WTC11 (cell line): ENCODE results near the gene MYCBPAP. TPM values are rescaled to one million over a fixed set of nuclear protein-coding genes. Genes with fewer than 3 reads are reported as not detected.

Experiments
- ATAC-seq: fragments of 200-7000 bp; cut with Tn5 transposase; 2 replicates; pipeline ENCODE4 v1.10.0; 2021; ENCODE audit warnings: mild to moderate bottlenecking, moderate library complexity
- CTCF ChIA-PET: fragments of 300-600 bp; sonication (Branson Sonifier 250); formaldehyde crosslinking; loops from one replicate; lab custom pipeline; 2021; ENCODE audit warnings: antibody characterized with exemption; lab: Charles Lee
- POLR2A ChIA-PET: fragments of 350-600 bp; sonication (Branson Sonifier 250); formaldehyde crosslinking; loops from one replicate; lab custom pipeline; 2021; ENCODE audit warnings: antibody characterized with exemption; lab: Charles Lee
- DNase-seq: peaks from one replicate; pipeline ENCODE4 v3.0.0; 2021; ENCODE audit warnings: low spot score
- H3K27ac Mint-ChIP-seq: 2 replicates; pipeline ENCODE4 v1.8.0; 2021; ENCODE audit warnings: mixed read lengths
- H3K27me3 Mint-ChIP-seq: 2 replicates; pipeline ENCODE4 v1.8.0; 2021; ENCODE audit warnings: low read depth, mild to moderate bottlenecking, moderate library complexity, mixed read lengths
- H3K36me3 Mint-ChIP-seq: 2 replicates; pipeline ENCODE4 v1.8.0; 2021; ENCODE audit warnings: mixed read lengths
- H3K4me1 Mint-ChIP-seq: 2 replicates; pipeline ENCODE4 v1.8.0; 2022; ENCODE audit warnings: mixed read lengths
- H3K4me3 Mint-ChIP-seq: 2 replicates; pipeline ENCODE4 v1.8.0; 2021; ENCODE audit warnings: mild to moderate bottlenecking, moderate library complexity, mixed read lengths
- H3K9me3 Mint-ChIP-seq: 2 replicates; pipeline ENCODE4 v1.8.0; 2021; ENCODE audit warnings: mixed read lengths
- ATF2 ChIP-seq: sonication (generic); formaldehyde crosslinking; IDR thresholded peaks from 2 replicates; pipeline ENCODE4 v1.8.1; 2022; ENCODE audit warnings: low read depth, missing genetic modification reagents, borderline replicate concordance
- CBFB ChIP-seq: sonication (generic); formaldehyde crosslinking; IDR thresholded peaks from 2 replicates; pipeline ENCODE4 v1.8.1; 2022; ENCODE audit warnings: mild to moderate bottlenecking, low read depth, missing genetic modification reagents
- ESRRA ChIP-seq: sonication (generic); formaldehyde crosslinking; IDR thresholded peaks from 2 replicates; pipeline ENCODE4 v1.8.1; 2022; ENCODE audit warnings: mild to moderate bottlenecking, missing genetic modification reagents, borderline replicate concordance
- FOXP1 ChIP-seq: sonication (generic); formaldehyde crosslinking; IDR thresholded peaks from 2 replicates; pipeline ENCODE4 v1.8.0; 2022; ENCODE audit warnings: missing genetic modification reagents, mild to moderate bottlenecking, moderate library complexity, borderline replicate concordance
- GABPB1 ChIP-seq: sonication (generic); formaldehyde crosslinking; IDR thresholded peaks from 2 replicates; pipeline ENCODE4 v1.8.1; 2023; ENCODE audit warnings: mild to moderate bottlenecking, missing genetic modification reagents
- HMGXB4 ChIP-seq: sonication (generic); formaldehyde crosslinking; IDR thresholded peaks from 2 replicates; pipeline ENCODE4 v1.8.1; 2023; ENCODE audit warnings: mild to moderate bottlenecking, moderate library complexity, missing genetic modification reagents
- IRF2 ChIP-seq: sonication (generic); formaldehyde crosslinking; IDR thresholded peaks from 2 replicates; pipeline ENCODE4 v1.8.0; 2022; ENCODE audit warnings: low read depth, missing genetic modification reagents, borderline replicate concordance
- KAT7 ChIP-seq: sonication (generic); formaldehyde crosslinking; IDR thresholded peaks from 2 replicates; pipeline ENCODE4 v1.8.1; 2023; ENCODE audit warnings: missing genetic modification reagents, mild to moderate bottlenecking, borderline replicate concordance
- NFYB ChIP-seq: sonication (generic); formaldehyde crosslinking; conservative IDR thresholded peaks from 2 replicates; pipeline ENCODE4 v1.8.0; 2022; ENCODE audit warnings: low read depth, missing genetic modification reagents
- TEAD1 ChIP-seq: sonication (generic); formaldehyde crosslinking; IDR thresholded peaks from 2 replicates; pipeline ENCODE4 v1.8.0; 2022; ENCODE audit warnings: mild to moderate bottlenecking, missing genetic modification reagents
- ZNF263 ChIP-seq: sonication (generic); formaldehyde crosslinking; IDR thresholded peaks from 2 replicates; pipeline ENCODE4 v1.8.1; 2022; ENCODE audit warnings: low read depth, mild to moderate bottlenecking, moderate library complexity, missing genetic modification reagents
- ZNF317 ChIP-seq: sonication (generic); formaldehyde crosslinking; IDR thresholded peaks from 2 replicates; pipeline ENCODE4 v1.8.1; 2023; ENCODE audit warnings: low read depth, mild to moderate bottlenecking, moderate library complexity, missing genetic modification reagents, borderline replicate concordance
- ZNF416 ChIP-seq: fragments of 250-450 bp; sonication (Bioruptor Pico); IDR thresholded peaks from 2 replicates; pipeline ENCODE4 v1.9.0; 2021; ENCODE audit warnings: mild to moderate bottlenecking, inconsistent platforms
- total RNA-seq: library from RNA; stranded (reverse); gene quantifications from 3 replicates; pipeline ENCODE4 v1.2.3, GENCODE V29; 2021
- TF ChIP-seq, protein P1 (sequence below): sonication (generic); formaldehyde crosslinking; IDR thresholded peaks from 2 replicates; pipeline ENCODE4 v1.8.0; 2023; ENCODE audit warnings: missing genetic modification reagents
- TF ChIP-seq, protein P2 (sequence below): sonication (generic); formaldehyde crosslinking; IDR thresholded peaks from 2 replicates; pipeline ENCODE4 v1.8.1; 2022; ENCODE audit warnings: missing genetic modification reagents, borderline replicate concordance
- TF ChIP-seq, protein P3 (sequence below): sonication (generic); formaldehyde crosslinking; IDR thresholded peaks from 2 replicates; pipeline ENCODE4 v1.8.0; 2023; ENCODE audit warnings: missing genetic modification reagents, mild to moderate bottlenecking, borderline replicate concordance
- TF ChIP-seq, protein P4 (sequence below): fragments of 200-600 bp; IDR thresholded peaks from 2 replicates; pipeline ENCODE4 v1.8.0; 2022; ENCODE audit warnings: antibody characterized with exemption
- TF ChIP-seq, protein P5 (sequence below): sonication (generic); formaldehyde crosslinking; IDR thresholded peaks from 2 replicates; pipeline ENCODE4 v1.8.0; 2022; ENCODE audit warnings: mild to moderate bottlenecking, missing genetic modification reagents

The MYCBPAP gene
- total RNA-seq, 1 experiment from 2014 or later, result 5.7 TPM

GRCh38 chr17:50547035-50547735 is 38.9 kb downstream of the MYCBPAP start, which contains the start of gene SPATA20:
SPATA20 (plus strand) TSS chr17:50547174; CDS start chr17:50547209, 35 bp downstream.
- H3K4me3 Mint-ChIP-seq, result peak within 1 kb of the TSS; percentile 66
- ATAC-seq, result peak; percentile 75
- ChIA-PET POLR2A (interaction anchor here (1.3 kb wide), 1 partner anchor 13 kb away, joined by 4 read pairs; no protein-coding TSS in a partner anchor), CTCF (interaction anchor here (0.6 to 2.7 kb wide), 7 partner anchors 16 to 236 kb away, joined by 3 to 25 read pairs (median 4); no protein-coding TSS in a partner anchor)
- DNase-seq, result peak; percentile 93
- no peaks in the 10 kb centered on the region for H3K36me3 Mint-ChIP-seq
- peaks cover 8% of the 10 kb centered on the region for H3K27me3 Mint-ChIP-seq
- peaks cover 19% of the 10 kb centered on the region for H3K4me1 Mint-ChIP-seq
- H3K9me3 Mint-ChIP-seq, result no peaks in the 10 kb centered on the region
- H3K27ac Mint-ChIP-seq, result no peak within 1 kb of the TSS; the same call in 1 of the 2 replicates
- TF ChIP-seq ZNF263, result peak; percentile 91
- peak; percentile 80 for TF ChIP-seq CBFB (CRISPR knock-in tag)
- peak; percentile 77 for TF ChIP-seq HMGXB4 (CRISPR knock-in tag)
- no peak for TF ChIP-seq IRF2
- TF ChIP-seq NFYB, result no peak
- TF ChIP-seq, protein P1, sequence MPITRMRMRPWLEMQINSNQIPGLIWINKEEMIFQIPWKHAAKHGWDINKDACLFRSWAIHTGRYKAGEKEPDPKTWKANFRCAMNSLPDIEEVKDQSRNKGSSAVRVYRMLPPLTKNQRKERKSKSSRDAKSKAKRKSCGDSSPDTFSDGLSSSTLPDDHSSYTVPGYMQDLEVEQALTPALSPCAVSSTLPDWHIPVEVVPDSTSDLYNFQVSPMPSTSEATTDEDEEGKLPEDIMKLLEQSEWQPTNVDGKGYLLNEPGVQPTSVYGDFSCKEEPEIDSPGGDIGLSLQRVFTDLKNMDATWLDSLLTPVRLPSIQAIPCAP, result 0 out of 2 replicates have a peak, but pooled peaks have one; percentile 13
- TF ChIP-seq, protein P2, sequence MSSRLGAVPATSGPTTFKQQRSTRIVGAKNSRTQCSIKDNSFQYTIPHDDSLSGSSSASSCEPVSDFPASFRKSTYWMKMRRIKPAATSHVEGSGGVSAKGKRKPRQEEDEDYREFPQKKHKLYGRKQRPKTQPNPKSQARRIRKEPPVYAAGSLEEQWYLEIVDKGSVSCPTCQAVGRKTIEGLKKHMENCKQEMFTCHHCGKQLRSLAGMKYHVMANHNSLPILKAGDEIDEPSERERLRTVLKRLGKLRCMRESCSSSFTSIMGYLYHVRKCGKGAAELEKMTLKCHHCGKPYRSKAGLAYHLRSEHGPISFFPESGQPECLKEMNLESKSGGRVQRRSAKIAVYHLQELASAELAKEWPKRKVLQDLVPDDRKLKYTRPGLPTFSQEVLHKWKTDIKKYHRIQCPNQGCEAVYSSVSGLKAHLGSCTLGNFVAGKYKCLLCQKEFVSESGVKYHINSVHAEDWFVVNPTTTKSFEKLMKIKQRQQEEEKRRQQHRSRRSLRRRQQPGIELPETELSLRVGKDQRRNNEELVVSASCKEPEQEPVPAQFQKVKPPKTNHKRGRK, result no peak
- TF ChIP-seq, protein P3, sequence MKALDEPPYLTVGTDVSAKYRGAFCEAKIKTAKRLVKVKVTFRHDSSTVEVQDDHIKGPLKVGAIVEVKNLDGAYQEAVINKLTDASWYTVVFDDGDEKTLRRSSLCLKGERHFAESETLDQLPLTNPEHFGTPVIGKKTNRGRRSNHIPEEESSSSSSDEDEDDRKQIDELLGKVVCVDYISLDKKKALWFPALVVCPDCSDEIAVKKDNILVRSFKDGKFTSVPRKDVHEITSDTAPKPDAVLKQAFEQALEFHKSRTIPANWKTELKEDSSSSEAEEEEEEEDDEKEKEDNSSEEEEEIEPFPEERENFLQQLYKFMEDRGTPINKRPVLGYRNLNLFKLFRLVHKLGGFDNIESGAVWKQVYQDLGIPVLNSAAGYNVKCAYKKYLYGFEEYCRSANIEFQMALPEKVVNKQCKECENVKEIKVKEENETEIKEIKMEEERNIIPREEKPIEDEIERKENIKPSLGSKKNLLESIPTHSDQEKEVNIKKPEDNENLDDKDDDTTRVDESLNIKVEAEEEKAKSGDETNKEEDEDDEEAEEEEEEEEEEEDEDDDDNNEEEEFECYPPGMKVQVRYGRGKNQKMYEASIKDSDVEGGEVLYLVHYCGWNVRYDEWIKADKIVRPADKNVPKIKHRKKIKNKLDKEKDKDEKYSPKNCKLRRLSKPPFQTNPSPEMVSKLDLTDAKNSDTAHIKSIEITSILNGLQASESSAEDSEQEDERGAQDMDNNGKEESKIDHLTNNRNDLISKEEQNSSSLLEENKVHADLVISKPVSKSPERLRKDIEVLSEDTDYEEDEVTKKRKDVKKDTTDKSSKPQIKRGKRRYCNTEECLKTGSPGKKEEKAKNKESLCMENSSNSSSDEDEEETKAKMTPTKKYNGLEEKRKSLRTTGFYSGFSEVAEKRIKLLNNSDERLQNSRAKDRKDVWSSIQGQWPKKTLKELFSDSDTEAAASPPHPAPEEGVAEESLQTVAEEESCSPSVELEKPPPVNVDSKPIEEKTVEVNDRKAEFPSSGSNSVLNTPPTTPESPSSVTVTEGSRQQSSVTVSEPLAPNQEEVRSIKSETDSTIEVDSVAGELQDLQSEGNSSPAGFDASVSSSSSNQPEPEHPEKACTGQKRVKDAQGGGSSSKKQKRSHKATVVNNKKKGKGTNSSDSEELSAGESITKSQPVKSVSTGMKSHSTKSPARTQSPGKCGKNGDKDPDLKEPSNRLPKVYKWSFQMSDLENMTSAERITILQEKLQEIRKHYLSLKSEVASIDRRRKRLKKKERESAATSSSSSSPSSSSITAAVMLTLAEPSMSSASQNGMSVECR, result no peak
- TF ChIP-seq FOXP1 (CRISPR knock-in tag), result peak; percentile 43; the same call in 1 of the 2 replicates
- 0 out of 2 replicates have a peak, but pooled peaks have one; percentile 44 for TF ChIP-seq TEAD1
- peak; percentile 56; the same call in 1 of the 2 replicates for TF ChIP-seq KAT7 (CRISPR knock-in tag)
- 0 out of 2 replicates have a peak, but pooled peaks have one; percentile 14 for TF ChIP-seq ESRRA
- TF ChIP-seq, protein P4, sequence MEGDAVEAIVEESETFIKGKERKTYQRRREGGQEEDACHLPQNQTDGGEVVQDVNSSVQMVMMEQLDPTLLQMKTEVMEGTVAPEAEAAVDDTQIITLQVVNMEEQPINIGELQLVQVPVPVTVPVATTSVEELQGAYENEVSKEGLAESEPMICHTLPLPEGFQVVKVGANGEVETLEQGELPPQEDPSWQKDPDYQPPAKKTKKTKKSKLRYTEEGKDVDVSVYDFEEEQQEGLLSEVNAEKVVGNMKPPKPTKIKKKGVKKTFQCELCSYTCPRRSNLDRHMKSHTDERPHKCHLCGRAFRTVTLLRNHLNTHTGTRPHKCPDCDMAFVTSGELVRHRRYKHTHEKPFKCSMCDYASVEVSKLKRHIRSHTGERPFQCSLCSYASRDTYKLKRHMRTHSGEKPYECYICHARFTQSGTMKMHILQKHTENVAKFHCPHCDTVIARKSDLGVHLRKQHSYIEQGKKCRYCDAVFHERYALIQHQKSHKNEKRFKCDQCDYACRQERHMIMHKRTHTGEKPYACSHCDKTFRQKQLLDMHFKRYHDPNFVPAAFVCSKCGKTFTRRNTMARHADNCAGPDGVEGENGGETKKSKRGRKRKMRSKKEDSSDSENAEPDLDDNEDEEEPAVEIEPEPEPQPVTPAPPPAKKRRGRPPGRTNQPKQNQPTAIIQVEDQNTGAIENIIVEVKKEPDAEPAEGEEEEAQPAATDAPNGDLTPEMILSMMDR, result peak; percentile 95
- TF ChIP-seq, protein P5, sequence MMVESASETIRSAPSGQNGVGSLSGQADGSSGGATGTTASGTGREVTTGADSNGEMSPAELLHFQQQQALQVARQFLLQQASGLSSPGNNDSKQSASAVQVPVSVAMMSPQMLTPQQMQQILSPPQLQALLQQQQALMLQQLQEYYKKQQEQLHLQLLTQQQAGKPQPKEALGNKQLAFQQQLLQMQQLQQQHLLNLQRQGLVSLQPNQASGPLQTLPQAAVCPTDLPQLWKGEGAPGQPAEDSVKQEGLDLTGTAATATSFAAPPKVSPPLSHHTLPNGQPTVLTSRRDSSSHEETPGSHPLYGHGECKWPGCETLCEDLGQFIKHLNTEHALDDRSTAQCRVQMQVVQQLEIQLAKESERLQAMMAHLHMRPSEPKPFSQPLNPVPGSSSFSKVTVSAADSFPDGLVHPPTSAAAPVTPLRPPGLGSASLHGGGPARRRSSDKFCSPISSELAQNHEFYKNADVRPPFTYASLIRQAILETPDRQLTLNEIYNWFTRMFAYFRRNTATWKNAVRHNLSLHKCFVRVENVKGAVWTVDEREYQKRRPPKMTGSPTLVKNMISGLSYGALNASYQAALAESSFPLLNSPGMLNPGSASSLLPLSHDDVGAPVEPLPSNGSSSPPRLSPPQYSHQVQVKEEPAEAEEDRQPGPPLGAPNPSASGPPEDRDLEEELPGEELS, result peak; percentile 45; the same call in 1 of the 2 replicates
- TF ChIP-seq ZNF416 (CRISPR knock-in tag), result no peak
- TF ChIP-seq GABPB1 (CRISPR knock-in tag), result peak; percentile 55; the same call in 1 of the 2 replicates
- peak; percentile 18; the same call in 1 of the 2 replicates for TF ChIP-seq ZNF317
- no peak for TF ChIP-seq ATF2 (CRISPR knock-in tag)
